A673 (cell line): Measurements from ENCODE around the gene ECSCR. TPM values are rescaled to one million over a fixed set of nuclear protein-coding genes. Genes with fewer than 3 reads are reported as not detected.

Experiments
- BruUV-seq: library from RNA; stranded (reverse); fragments of 400-500 nt; replicated peaks from 2 replicates; lab custom pipeline; 2021; lab: Mats Ljungman, UMichigan
- CTCF ChIA-PET: fragments of 300-600 bp; sonication (Branson Sonifier 250); formaldehyde crosslinking; loops from one replicate; lab custom pipeline; 2022; ENCODE audit warnings: antibody characterized with exemption; lab: Charles Lee
- POLR2A ChIA-PET: fragments of 300-600 bp; sonication (Branson Sonifier 250); formaldehyde crosslinking; loops from one replicate; lab custom pipeline; 2022; ENCODE audit warnings: antibody characterized with exemption; ENCODE audit not compliant: low non-redundant PET; lab: Charles Lee
- DNase-seq: peaks from one replicate; pipeline ENCODE4 v3.0.0-alpha.2; 2015; ENCODE audit warnings: low spot score
- H3K27ac ChIP-seq: fragments of 200-600 bp; sonication (generic); 2 replicates; pipeline ENCODE4 v1.5.1; 2016; ENCODE audit warnings: mixed run types, low read depth, mild to moderate bottlenecking, mixed read lengths, antibody characterized with exemption, low read length; ENCODE audit not compliant: poor library complexity, severe bottlenecking
- H3K27me3 ChIP-seq: fragments of 200-600 bp; sonication (generic); replicated peaks from 2 replicates; pipeline ENCODE4 v1.6.1; 2017; ENCODE audit warnings: mixed run types, low read depth, mild to moderate bottlenecking, mixed read lengths, antibody characterized with exemption, low read length; ENCODE audit not compliant: insufficient read depth, poor library complexity
- H3K36me3 ChIP-seq: fragments of 200-600 bp; sonication (generic); 2 replicates; pipeline ENCODE4 v1.6.1; 2016; ENCODE audit warnings: mixed run types, mild to moderate bottlenecking, mixed read lengths, antibody characterized with exemption, low read length; ENCODE audit not compliant: insufficient read depth, poor library complexity, severe bottlenecking
- H3K4me1 ChIP-seq: fragments of 200-600 bp; sonication (generic); 2 replicates; pipeline ENCODE4 v1.6.1; 2017; ENCODE audit warnings: mixed run types, mild to moderate bottlenecking, mixed read lengths, antibody characterized with exemption, low read length; ENCODE audit not compliant: insufficient read depth, poor library complexity, severe bottlenecking
- H3K4me3 ChIP-seq: fragments of 200-600 bp; sonication (generic); 2 replicates; pipeline ENCODE4 v1.5.1; 2016; ENCODE audit warnings: low read depth, mixed run types, mild to moderate bottlenecking, mixed read lengths, low read length; ENCODE audit not compliant: poor library complexity, severe bottlenecking
- H3K9me3 ChIP-seq: fragments of 200-600 bp; sonication (generic); 2 replicates; pipeline ENCODE4 v1.6.1; 2016; ENCODE audit warnings: mixed run types, low read depth, mild to moderate bottlenecking, mixed read lengths, antibody characterized with exemption, low read length; ENCODE audit not compliant: poor library complexity, severe bottlenecking
- CTCF ChIP-seq: fragments of 300-800, 200-600 bp; sonication (generic); conservative IDR thresholded peaks from 2 replicates; pipeline ENCODE4 v1.5.1; 2017; ENCODE audit warnings: low read depth, mild to moderate bottlenecking, antibody characterized with exemption, low read length, moderate library complexity, mixed read lengths
- EZH2 ChIP-seq: fragments of 200-600 bp; sonication (generic); IDR thresholded peaks from 2 replicates; pipeline ENCODE4 v1.6.1; 2017; ENCODE audit warnings: borderline replicate concordance, low read depth, mild to moderate bottlenecking, mixed read lengths, antibody characterized with exemption, low read length; ENCODE audit not compliant: poor library complexity, severe bottlenecking
- intact Hi-C: fragments of 100-400 bp; cut with micrococcal nuclease; formaldehyde crosslinking; loops from one replicate; pipeline ENCODE4 v1.10.0; 2022; ENCODE audit not compliant: unreplicated experiment
- total RNA-seq: library from RNA; stranded (reverse); gene quantifications from 2 replicates; pipeline ENCODE4 v1.2.3, GENCODE V29; 2021

The ECSCR gene
- total RNA-seq, 1 experiment from 2014 or later, result 1.6 TPM

- Histone ChIP-seq H3K4me3 (no peak overlapping the region), H3K9me3 (no peaks in the 10 kb centered on the region), H3K27me3 (no peaks in the 10 kb centered on the region), H3K27ac (no peak overlapping the region), H3K36me3 (no peaks in the 10 kb centered on the region), H3K4me1 (no peaks in the 10 kb centered on the region)
- POLR2A ChIA-PET, result interaction anchor here (0.6 kb wide), 1 partner anchor 890 kb away, joined by 4 read pairs; no protein-coding TSS in a partner anchor
- intact Hi-C loops, result no loop called here
- BruUV-seq, result no TSS peak
- DNase-seq, result no peak
- TF ChIP-seq EZH2 (no peak), CTCF (no peak)
- CTCF ChIA-PET, result no interaction called here
These were observed 46.7 kb downstream of the ECSCR start for GRCh38 chr5:139415869-139416268.

DNA sequence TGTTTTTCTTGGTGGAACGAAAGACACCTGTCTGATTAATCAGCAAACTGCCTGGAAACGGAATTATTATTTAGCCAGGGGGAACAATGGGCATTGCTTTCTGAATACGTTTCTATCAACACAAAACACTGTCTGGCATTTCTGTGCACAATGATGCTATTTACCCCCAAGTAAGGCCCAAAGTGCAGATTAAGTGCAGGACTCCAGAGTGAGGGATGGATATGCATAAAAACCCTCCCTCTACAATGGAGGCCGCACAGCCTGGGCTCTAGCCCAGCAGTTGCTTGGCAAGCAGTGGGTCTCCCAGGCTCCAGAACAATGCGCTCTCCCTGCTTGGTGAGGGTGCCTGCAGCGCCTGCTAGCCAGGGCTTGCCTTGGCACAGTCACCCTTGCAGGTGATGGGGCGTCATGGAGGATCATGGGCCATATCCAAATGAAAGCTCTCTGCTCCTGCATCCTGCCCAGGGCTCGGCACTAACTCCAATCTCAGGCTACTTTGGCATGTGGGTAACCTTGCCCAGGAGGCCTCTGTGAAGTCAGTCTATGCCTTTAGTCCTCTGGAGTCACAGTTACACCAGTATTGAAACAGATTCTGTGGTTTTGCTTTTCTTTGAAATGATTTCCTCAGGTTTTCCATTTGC lies 47.2 kb downstream of the ECSCR start:
- no TSS peak for BruUV-seq
- no peaks in the 10 kb centered on the region for H3K4me1 ChIP-seq
- no peak for TF ChIP-seq EZH2
- TF ChIP-seq CTCF, result no peak
- ChIA-PET CTCF (no interaction called here), POLR2A (no interaction called here)
- no peak overlapping the region for H3K27ac ChIP-seq
- H3K9me3 ChIP-seq, result no peaks in the 10 kb centered on the region
- no peak for DNase-seq
- no peaks in the 10 kb centered on the region for H3K36me3 ChIP-seq
- no peak overlapping the region for H3K4me3 ChIP-seq
- intact Hi-C loops, result no loop called here
- no peaks in the 10 kb centered on the region for H3K27me3 ChIP-seq

DNA sequence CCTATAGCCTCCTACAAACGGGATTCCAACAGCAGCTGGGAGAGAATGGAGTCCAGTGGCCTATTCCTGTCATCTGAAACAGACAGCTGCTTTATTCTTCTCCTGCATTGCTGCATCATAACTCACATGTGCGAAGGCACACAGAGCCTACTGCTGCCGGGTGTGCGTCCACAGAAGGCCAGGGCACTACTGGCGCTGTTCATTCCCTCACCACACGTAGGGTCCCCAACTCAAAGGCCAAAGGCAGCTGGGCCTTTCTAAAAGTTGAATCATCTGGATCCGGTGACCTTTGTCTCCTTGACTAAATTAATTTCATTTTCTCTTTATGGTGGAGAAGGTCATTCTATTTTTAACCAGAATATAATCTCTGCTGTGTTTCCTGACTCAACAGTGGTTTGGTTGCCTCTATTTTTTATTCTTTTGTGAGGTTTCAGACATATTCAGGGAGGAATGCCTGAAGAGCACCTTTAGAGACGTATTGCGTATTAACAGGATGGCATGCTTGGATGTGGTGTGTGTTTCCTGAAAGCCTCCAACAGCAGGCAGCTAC lies 47.9 kb downstream of the ECSCR start:
- Histone ChIP-seq H3K4me1 (no peaks in the 10 kb centered on the region), H3K9me3 (no peaks in the 10 kb centered on the region), H3K27ac (no peak overlapping the region), H3K4me3 (no peak overlapping the region), H3K36me3 (no peaks in the 10 kb centered on the region), H3K27me3 (no peaks in the 10 kb centered on the region)
- no TSS peak for BruUV-seq
- ChIA-PET POLR2A (no interaction called here), CTCF (no interaction called here)
- DNase-seq, result no peak
- no peak for TF ChIP-seq CTCF
- TF ChIP-seq EZH2, result no peak
- intact Hi-C loops, result no loop called here
